Smooth muscle cell (in vitro differentiated cells): ENCODE results near the gene FGFR4. TPM values are rescaled to one million over a fixed set of nuclear protein-coding genes. Genes with fewer than 3 reads are reported as not detected.

Source experiments
- DNase-seq: peaks from one replicate; lab custom pipeline; 2025; ENCODE audit not compliant: unreplicated experiment; lab: John Stamatoyannopoulos, UW
- H2AFZ ChIP-seq: fragments of 200-600 bp; sonication (generic); 2 replicates; pipeline ENCODE4 v1.6.0; 2016; ENCODE audit warnings: antibody characterized with exemption, low read depth, mild to moderate bottlenecking
- H3F3A ChIP-seq: fragments of 200-600 bp; sonication (generic); 2 replicates; pipeline ENCODE4 v1.6.0; 2017; ENCODE audit warnings: antibody characterized with exemption, low read depth
- H3K27ac ChIP-seq: fragments of 200-600 bp; sonication (generic); 2 replicates; pipeline ENCODE4 v1.5.1; 2016; ENCODE audit warnings: low read depth, mild to moderate bottlenecking
- H3K27me3 ChIP-seq: fragments of 200-600 bp; sonication (generic); 2 replicates; pipeline ENCODE4 v1.6.1; 2016; ENCODE audit warnings: low read depth, mild to moderate bottlenecking
- H3K36me3 ChIP-seq: fragments of 200-600 bp; sonication (generic); 2 replicates; pipeline ENCODE4 v1.5.1; 2016; ENCODE audit warnings: low read depth
- H3K4me1 ChIP-seq: fragments of 200-600 bp; sonication (generic); 2 replicates; pipeline ENCODE4 v1.5.1; 2016; ENCODE audit warnings: low read depth
- H3K4me2 ChIP-seq: fragments of 200-600 bp; sonication (generic); 2 replicates; pipeline ENCODE4 v1.6.0; 2016; ENCODE audit warnings: mild to moderate bottlenecking
- H3K4me3 ChIP-seq: fragments of 200-600 bp; sonication (generic); 2 replicates; pipeline ENCODE4 v1.5.1; 2016; ENCODE audit warnings: mild to moderate bottlenecking
- H3K79me2 ChIP-seq: fragments of 200-600 bp; sonication (generic); 2 replicates; pipeline ENCODE4 v1.6.0; 2016; ENCODE audit warnings: low read depth, mild to moderate bottlenecking
- H3K9ac ChIP-seq: fragments of 200-600 bp; sonication (generic); 2 replicates; pipeline ENCODE4 v1.6.0; 2016; ENCODE audit warnings: low read depth
- H3K9me3 ChIP-seq: fragments of 200-600 bp; sonication (generic); replicated peaks from 2 replicates; pipeline ENCODE4 v1.5.1; 2016; ENCODE audit warnings: low read depth
- H4K20me1 ChIP-seq: fragments of 200-600 bp; sonication (generic); 2 replicates; pipeline ENCODE4 v1.6.0; 2016; ENCODE audit warnings: low read depth
- CTCF ChIP-seq: fragments of 200-600 bp; sonication (generic); IDR thresholded peaks from 2 replicates; pipeline ENCODE4 v1.5.1; 2017; ENCODE audit warnings: borderline replicate concordance, mild to moderate bottlenecking, antibody characterized with exemption; ENCODE audit not compliant: insufficient read depth, poor library complexity, severe bottlenecking
- WGBS: methylation state at CpG from one replicate; pipeline ENCODE4 v1.1.7; 2016; ENCODE audit warnings: low lambda C conversion rate; 5-methylcytosine and 5-hydroxymethylcytosine counted together
- polyA plus RNA-seq: library from polyadenylated mRNA; unstranded; fragments of >200 nt; fragmentation: Nextera tagmentation; extraction: Ambion mirVana; gene quantifications from 2 replicates; pipeline ENCODE4 v1.2.1, GENCODE V29; 2016
- total RNA-seq: library from RNA; depleted of rRNA; stranded (reverse); fragments of >200 nt; gene quantifications from 2 replicates; pipeline ENCODE4 v1.2.3, GENCODE V29; 2014

The FGFR4 gene
- total and polyA plus RNA-seq, 2 experiments from 2014 or later = 0.90 to 1.1 TPM

DNA sequence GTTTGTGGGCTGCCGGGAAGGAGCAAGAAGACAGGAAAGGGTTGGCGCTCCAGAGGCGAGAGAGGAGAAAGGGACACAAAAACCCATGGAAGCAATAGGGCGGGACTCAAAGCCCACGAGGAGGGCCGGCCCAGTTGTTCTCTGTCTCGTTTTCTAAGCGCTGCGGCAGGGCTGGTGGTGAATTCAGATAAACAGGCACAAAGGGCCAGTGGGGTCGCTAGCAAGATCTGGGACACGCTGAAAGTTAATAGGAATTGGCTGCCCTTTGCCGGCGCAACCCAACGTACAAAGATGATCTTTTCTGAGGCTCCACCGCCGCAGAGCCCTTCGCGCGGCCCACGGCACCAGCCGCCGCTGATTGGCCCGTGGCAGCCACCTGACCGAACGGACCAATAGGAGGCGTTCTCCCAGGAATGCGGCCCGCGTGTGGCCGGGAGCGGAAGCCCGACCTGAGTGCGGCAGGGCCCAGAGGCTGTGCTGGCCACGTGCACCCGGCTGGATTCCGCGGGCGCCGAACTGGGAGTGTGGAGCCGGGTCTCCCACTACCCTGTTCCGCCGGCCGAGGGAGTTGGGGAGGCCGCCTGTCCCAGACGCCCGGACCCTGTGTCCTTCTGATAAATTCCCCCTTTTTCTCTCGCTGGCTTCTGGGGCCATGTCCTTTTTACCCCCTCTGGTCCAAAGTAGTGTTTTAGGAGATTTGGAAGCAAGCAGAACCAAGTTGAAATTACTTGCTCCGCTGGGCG, 30.1 kb downstream of the FGFR4 start:
- Histone ChIP-seq H3K36me3 (no peaks in the 10 kb centered on the region), H3K9me3 (no peaks in the 10 kb centered on the region), H3K27ac (no peak overlapping the region), H3K9ac (no peak overlapping the region), H3F3A (no peaks in the 10 kb centered on the region), H3K27me3 (no peaks in the 10 kb centered on the region), H2AFZ (peak overlapping the region; percentile 59), H3K4me2 (no peak overlapping the region), H3K4me1 (no peaks in the 10 kb centered on the region), H3K79me2 (no peaks in the 10 kb centered on the region), H3K4me3 (no peak overlapping the region), H4K20me1 (no peaks in the 10 kb centered on the region)
- DNase-seq = no peak
- whole genome bisulfite sequencing = 60% methylated on average over 48 of the region's 49 CpGs
- no peak for TF ChIP-seq CTCF

GRCh38 chr5:177117441-177118045, 30.8 kb downstream of the FGFR4 start:
- TF ChIP-seq CTCF = no peak
- no peaks in the 10 kb centered on the region for H3K27me3 ChIP-seq
- no peaks in the 10 kb centered on the region for H3K4me1 ChIP-seq
- H3K4me2 ChIP-seq = no peak overlapping the region
- no peaks in the 10 kb centered on the region for H3K9me3 ChIP-seq
- no peak overlapping the region for H2AFZ ChIP-seq
- WGBS = 97% methylated on average over 30 of the region's 30 CpGs
- no peaks in the 10 kb centered on the region for H3K79me2 ChIP-seq
- no peak overlapping the region for H3K4me3 ChIP-seq
- H4K20me1 ChIP-seq = no peaks in the 10 kb centered on the region
- H3K9ac ChIP-seq = no peak overlapping the region
- no peak for DNase-seq
- no peak overlapping the region for H3K27ac ChIP-seq
- no peaks in the 10 kb centered on the region for H3F3A ChIP-seq
- no peaks in the 10 kb centered on the region for H3K36me3 ChIP-seq

GRCh38 chr5:177122566-177122965, 35.9 kb downstream of the FGFR4 start:
- H3K79me2 ChIP-seq = no peaks in the 10 kb centered on the region
- H3K4me2 ChIP-seq = no peak overlapping the region
- H3K9me3 ChIP-seq = no peaks in the 10 kb centered on the region
- H3K36me3 ChIP-seq = no peaks in the 10 kb centered on the region
- no peaks in the 10 kb centered on the region for H3F3A ChIP-seq
- TF ChIP-seq CTCF = no peak
- no peak overlapping the region for H3K27ac ChIP-seq
- no peaks in the 10 kb centered on the region for H3K4me1 ChIP-seq
- H3K9ac ChIP-seq = no peak overlapping the region
- no peaks in the 10 kb centered on the region for H4K20me1 ChIP-seq
- no peaks in the 10 kb centered on the region for H3K27me3 ChIP-seq
- H3K4me3 ChIP-seq = no peak overlapping the region
- no peak overlapping the region for H2AFZ ChIP-seq
- no peak for DNase-seq
- 95% methylated on average over 5 of the region's 5 CpGs for WGBS
